ENCODE results near the gene DNAH10.

- no peak for TF ChIP-seq TOX (CRISPR knock-in tag; IDR thresholded peaks at IDR 0.05; ENCODE audit: borderline replicate concordance)
- no peak for TF ChIP-seq ZC3H10 (CRISPR knock-in tag; IDR thresholded peaks at IDR 0.05)
- TF ChIP-seq CREB5 (CRISPR knock-in tag; IDR thresholded peaks at IDR 0.05; ENCODE audit: low read depth) = no peak
- no peak for TF ChIP-seq PATZ1 (CRISPR knock-in tag; IDR thresholded peaks at IDR 0.05; ENCODE audit: borderline replicate concordance)
Measured at GRCh38 chr12:123723011-123723410, 39.1 kb upstream of the DNAH10 start.
